Fibroblast of lung (primary cell): Measurements from ENCODE around the gene TMEM132E. TPM values are rescaled to one million over a fixed set of nuclear protein-coding genes. Genes with fewer than 3 reads are reported as not detected.

ENCODE experiments used
- DNase-seq, 2 donors: peaks; one replicate each; pipeline versions ENCODE4 v3.0.0 to v3.0.0-alpha.2; 2010; ENCODE audit warnings: low read depth in 2 of 2
- H2AFZ ChIP-seq: 2 replicates; pipeline ENCODE4 v1.5.1; 2012; ENCODE audit warnings: low read length, control low read depth, inconsistent platforms
- H3K27ac ChIP-seq: 2 replicates; pipeline ENCODE4 v1.5.1; 2011; ENCODE audit warnings: low read length, control low read depth; ENCODE audit not compliant: insufficient read depth
- H3K27me3 ChIP-seq: 2 replicates; pipeline ENCODE4 v1.5.1; 2011; ENCODE audit warnings: mild to moderate bottlenecking, low read length; ENCODE audit not compliant: control insufficient read depth, insufficient read depth
- H3K36me3 ChIP-seq: 2 replicates; pipeline ENCODE4 v1.5.1; 2011; ENCODE audit warnings: low read length; ENCODE audit not compliant: control insufficient read depth, insufficient read depth
- H3K4me1 ChIP-seq: 2 replicates; pipeline ENCODE4 v1.5.1; 2011; ENCODE audit warnings: low read length; ENCODE audit not compliant: control insufficient read depth, insufficient read depth; ENCODE audit errors: extremely low read depth
- H3K4me2 ChIP-seq: 2 replicates; pipeline ENCODE4 v1.5.1; 2011; ENCODE audit warnings: low read length, control low read depth; ENCODE audit not compliant: insufficient read depth; ENCODE audit errors: extremely low read depth
- H3K4me3 ChIP-seq, 4 experiments: fragments of 200-600 bp in 1 of 4; sonication (generic) in 1 of 4; replicated peaks in 1 of 4; 2 replicates each; pipeline ENCODE4 v1.5.1; 2011 to 2016; ENCODE audit warnings: low read length in 4 of 4, low read depth in 3 of 4, mild to moderate bottlenecking in 3 of 4, control low read depth in 2 of 4, inconsistent platforms in 1 of 4, mixed read lengths in 1 of 4; ENCODE audit not compliant: insufficient read depth in 1 of 4; ENCODE audit errors: control extremely low read depth in 1 of 4
- H3K79me2 ChIP-seq: 2 replicates; pipeline ENCODE4 v1.5.1; 2012; ENCODE audit warnings: mild to moderate bottlenecking, low read length, inconsistent platforms; ENCODE audit not compliant: control insufficient read depth, insufficient read depth
- H3K9ac ChIP-seq: 2 replicates; pipeline ENCODE4 v1.5.1; 2011; ENCODE audit warnings: mild to moderate bottlenecking, low read length, control low read depth; ENCODE audit not compliant: insufficient read depth
- H3K9me3 ChIP-seq: 2 replicates; pipeline ENCODE4 v1.5.1; 2012; ENCODE audit warnings: low read depth, low read length; ENCODE audit not compliant: control insufficient read depth, insufficient read depth
- H4K20me1 ChIP-seq: 2 replicates; pipeline ENCODE4 v1.5.1; 2011; ENCODE audit warnings: low read length; ENCODE audit not compliant: control insufficient read depth, insufficient read depth; ENCODE audit errors: extremely low read depth
- EZH2 ChIP-seq: IDR thresholded peaks from 2 replicates; pipeline ENCODE4 v1.5.1; 2012; ENCODE audit warnings: low read length, control low read depth, mild to moderate bottlenecking; ENCODE audit errors: missing control alignments
- polyA plus RNA-seq, 2 donors: library from polyadenylated mRNA; depleted of rRNA in 1 of 2; stranded (reverse) in 1 of 2; unstranded in 1 of 2; fragments of >200 nt; gene quantifications; 2 replicates each; pipeline ENCODE4 v1.2.1, GENCODE V29; 2011 to 2012; ENCODE audit warnings: missing spikeins in 1 of 2
- total RNA-seq: library from RNA; depleted of rRNA; stranded (reverse); fragments of >200 nt; gene quantifications from 2 replicates; pipeline ENCODE4 v1.2.1, GENCODE V29; 2014
- TF ChIP-seq, protein P1 (sequence below), 2 donors: IDR thresholded peaks in 1 of 2; conservative IDR thresholded peaks in 1 of 2; 1 replicate in 1 of 2; 2 replicates in 1 of 2; pipeline ENCODE4 v1.5.1; 2011 to 2012; ENCODE audit warnings: low read length in 2 of 2, control low read depth in 1 of 2, inconsistent platforms in 1 of 2, low read depth in 1 of 2, mild to moderate bottlenecking in 1 of 2

Gene TMEM132E
- total and polyA plus RNA-seq, 2 donors (not counting 1 experiment from before 2014, with no cell fraction given) = not detected

DNA sequence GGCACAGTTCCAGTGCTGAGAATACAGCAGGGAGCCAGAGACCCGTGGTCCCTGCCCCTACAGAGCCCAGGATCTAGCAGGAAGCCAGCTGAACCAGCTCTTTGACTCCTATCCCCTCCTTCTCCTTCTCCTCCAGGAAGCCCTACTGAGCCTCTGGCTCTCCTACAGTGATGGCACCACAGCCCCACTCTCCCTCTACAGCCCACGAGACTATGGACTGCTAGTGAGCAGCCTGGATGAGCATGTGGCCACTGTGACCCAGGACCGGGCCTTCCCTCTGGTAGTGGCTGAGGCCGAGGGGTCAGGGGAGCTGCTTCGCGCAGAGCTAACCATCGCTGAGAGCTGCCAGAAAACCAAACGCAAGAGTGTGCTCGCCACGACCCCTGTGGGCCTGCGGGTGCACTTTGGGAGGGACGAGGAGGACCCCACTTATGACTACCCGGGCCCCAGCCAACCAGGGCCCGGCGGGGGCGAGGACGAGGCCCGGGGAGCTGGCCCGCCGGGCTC is 57.7 kb downstream of the TMEM132E start:
- Histone ChIP-seq H3K79me2 (no peaks in the 10 kb centered on the region), H3K4me2 (no peak overlapping the region), H3K4me1 (no peaks in the 10 kb centered on the region), H3K9me3 (no peaks in the 10 kb centered on the region), H3K27ac (no peak overlapping the region), H3K4me3 (no peak overlapping the region), H4K20me1 (peaks cover 1% of the 10 kb centered on the region), H2AFZ (no peak overlapping the region), H3K36me3 (no peaks in the 10 kb centered on the region), H3K9ac (no peak overlapping the region), H3K27me3 (no peaks in the 10 kb centered on the region)
- TF ChIP-seq, protein P1, sequence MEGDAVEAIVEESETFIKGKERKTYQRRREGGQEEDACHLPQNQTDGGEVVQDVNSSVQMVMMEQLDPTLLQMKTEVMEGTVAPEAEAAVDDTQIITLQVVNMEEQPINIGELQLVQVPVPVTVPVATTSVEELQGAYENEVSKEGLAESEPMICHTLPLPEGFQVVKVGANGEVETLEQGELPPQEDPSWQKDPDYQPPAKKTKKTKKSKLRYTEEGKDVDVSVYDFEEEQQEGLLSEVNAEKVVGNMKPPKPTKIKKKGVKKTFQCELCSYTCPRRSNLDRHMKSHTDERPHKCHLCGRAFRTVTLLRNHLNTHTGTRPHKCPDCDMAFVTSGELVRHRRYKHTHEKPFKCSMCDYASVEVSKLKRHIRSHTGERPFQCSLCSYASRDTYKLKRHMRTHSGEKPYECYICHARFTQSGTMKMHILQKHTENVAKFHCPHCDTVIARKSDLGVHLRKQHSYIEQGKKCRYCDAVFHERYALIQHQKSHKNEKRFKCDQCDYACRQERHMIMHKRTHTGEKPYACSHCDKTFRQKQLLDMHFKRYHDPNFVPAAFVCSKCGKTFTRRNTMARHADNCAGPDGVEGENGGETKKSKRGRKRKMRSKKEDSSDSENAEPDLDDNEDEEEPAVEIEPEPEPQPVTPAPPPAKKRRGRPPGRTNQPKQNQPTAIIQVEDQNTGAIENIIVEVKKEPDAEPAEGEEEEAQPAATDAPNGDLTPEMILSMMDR (conservative IDR thresholded peaks at IDR 0.05 in 1 of 2, IDR thresholded peaks at IDR 0.05 in 1 of 2; ENCODE audit: low read depth in 1 of 2, low read length in 2 of 2) = no peak
- no peak for TF ChIP-seq EZH2
- DNase-seq = no peak

DNA sequence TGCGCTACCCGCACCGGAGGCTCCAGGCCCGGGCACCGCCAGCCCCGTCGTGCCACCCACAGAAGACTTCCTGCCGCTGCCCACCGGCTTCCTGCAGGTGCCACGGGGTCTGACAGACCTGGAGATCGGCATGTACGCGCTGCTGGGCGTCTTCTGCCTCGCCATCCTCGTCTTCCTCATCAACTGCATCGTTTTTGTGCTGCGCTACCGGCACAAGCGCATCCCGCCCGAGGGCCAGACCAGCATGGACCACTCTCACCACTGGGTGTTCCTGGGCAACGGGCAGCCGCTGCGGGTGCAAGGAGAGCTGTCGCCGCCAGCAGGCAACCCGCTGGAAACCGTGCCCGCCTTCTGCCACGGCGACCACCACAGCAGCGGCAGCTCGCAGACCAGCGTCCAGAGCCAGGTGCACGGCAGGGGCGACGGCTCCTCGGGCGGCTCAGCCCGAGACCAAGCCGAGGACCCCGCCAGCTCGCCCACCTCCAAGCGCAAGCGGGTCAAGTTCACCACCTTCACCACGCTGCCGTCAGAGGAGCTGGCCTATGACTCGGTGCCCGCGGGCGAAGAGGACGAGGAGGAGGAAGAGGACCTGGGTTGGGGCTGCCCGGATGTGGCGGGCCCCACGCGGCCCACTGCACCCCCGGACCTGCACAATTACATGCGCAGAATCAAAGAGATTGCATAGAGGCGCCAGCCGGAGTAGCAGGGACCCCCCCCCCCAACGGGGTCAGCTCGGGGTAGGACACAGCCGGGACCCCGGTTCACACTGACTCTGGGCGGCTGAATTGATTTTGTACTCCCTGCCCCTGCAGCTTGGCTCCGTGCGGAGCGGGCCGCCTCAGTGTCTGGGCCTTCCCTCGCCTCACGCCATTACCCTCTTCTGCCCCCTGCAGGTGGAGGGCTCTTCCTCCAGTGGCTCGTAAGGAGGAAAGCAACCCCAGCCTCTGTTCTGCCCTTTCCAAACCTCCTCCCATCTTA is 58.5 kb downstream of the TMEM132E start:
- Histone ChIP-seq H3K9ac (no peak overlapping the region), H3K9me3 (no peaks in the 10 kb centered on the region), H3K4me3 (peak overlapping the region in 1 of 4 experiments; percentile 14), H3K4me1 (no peaks in the 10 kb centered on the region), H3K36me3 (no peaks in the 10 kb centered on the region), H3K27ac (no peak overlapping the region), H4K20me1 (peaks cover 1% of the 10 kb centered on the region), H3K27me3 (no peaks in the 10 kb centered on the region), H3K4me2 (no peak overlapping the region), H3K79me2 (no peaks in the 10 kb centered on the region), H2AFZ (no peak overlapping the region)
- TF ChIP-seq, protein P1 (conservative IDR thresholded peaks at IDR 0.05 in 1 of 2, IDR thresholded peaks at IDR 0.05 in 1 of 2; ENCODE audit: low read depth in 1 of 2, low read length in 2 of 2) = peak; percentile 76 to 91
- TF ChIP-seq EZH2 = peak; percentile 29
- peak; percentile 35 to 63 for DNase-seq

DNA sequence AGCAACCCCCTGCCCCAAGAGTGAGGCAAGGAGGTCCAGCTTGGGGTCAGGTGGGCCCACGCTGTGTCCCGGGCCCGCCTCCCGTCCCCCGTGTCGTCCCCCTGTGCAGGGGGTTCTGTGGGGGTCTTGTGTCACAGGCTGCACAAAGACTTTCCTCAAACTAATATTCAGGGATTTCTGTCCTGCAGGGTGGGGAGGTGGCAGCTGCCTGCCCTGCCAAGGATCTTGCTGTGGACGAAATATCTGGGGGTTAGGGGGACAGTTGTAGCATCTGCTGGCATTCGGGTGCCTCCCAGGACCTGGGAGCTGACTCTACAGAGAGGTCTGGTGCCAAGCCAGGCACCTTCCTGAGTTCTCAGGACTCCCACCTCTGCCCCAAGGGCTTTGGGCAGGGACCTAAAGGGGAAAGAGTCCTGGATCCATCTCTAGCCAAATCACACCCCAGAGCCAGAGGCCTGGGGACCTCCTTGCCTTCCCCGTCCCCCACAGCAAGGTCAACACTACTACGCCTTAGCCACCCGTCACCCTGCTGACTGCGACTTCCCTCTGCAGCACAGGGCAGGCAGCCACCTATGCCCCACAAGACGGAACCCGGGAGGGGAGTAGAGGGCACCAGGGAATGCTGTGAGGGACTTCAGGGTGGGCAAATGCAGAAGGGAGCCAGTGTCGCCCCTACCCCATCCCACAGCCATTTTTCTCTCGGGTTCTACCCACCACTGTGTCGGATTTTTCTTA is 59.3 kb downstream of the TMEM132E start:
- no peak for DNase-seq
- H3K27me3 ChIP-seq = no peaks in the 10 kb centered on the region
- H3K79me2 ChIP-seq = no peaks in the 10 kb centered on the region
- H3K36me3 ChIP-seq = no peaks in the 10 kb centered on the region
- H3K4me3 ChIP-seq = no peak overlapping the region
- no peaks in the 10 kb centered on the region for H3K9me3 ChIP-seq
- H4K20me1 ChIP-seq = peaks cover 1% of the 10 kb centered on the region
- H3K27ac ChIP-seq = no peak overlapping the region
- H2AFZ ChIP-seq = no peak overlapping the region
- H3K4me2 ChIP-seq = no peak overlapping the region
- no peak overlapping the region for H3K9ac ChIP-seq
- TF ChIP-seq EZH2 = no peak
- TF ChIP-seq, protein P1 (conservative IDR thresholded peaks at IDR 0.05 in 1 of 2, IDR thresholded peaks at IDR 0.05 in 1 of 2; ENCODE audit: low read depth in 1 of 2, low read length in 2 of 2) = peak in 1 of 2 donors; percentile 0
- H3K4me1 ChIP-seq = no peaks in the 10 kb centered on the region
